SH-SY5Y (cell line): ENCODE data around the gene LRP2.

Source experiments
- GATA2 ChIP-seq: IDR thresholded peaks from 2 replicates; pipeline ENCODE4 v1.6.1; 2011; ENCODE audit warnings: mild to moderate bottlenecking, low read depth, low read length
- GATA3 ChIP-seq: IDR thresholded peaks from 2 replicates; pipeline ENCODE4 v1.6.1; 2011; ENCODE audit warnings: low read depth, mild to moderate bottlenecking, low read length, moderate library complexity

GRCh38 chr2:169265591-169265990 is 96.7 kb downstream of the LRP2 start:
- TF ChIP-seq GATA2 (no peak), GATA3 (no peak)
